ENCODE data around the gene ATP8B4.
A peak's percentile ranks its signal among the peaks of the same experiment; 100 is the strongest.
"Not testable (repeated sequence)": the region's sequence is repeated elsewhere in the genome, so short reads cannot be mapped to it uniquely, and the experiment has no call there.

The ATP8B4 gene

GRCh38 chr15:50009634-50010033 lies 109.4 kb downstream of the ATP8B4 start:
- no peak for DNase-seq (ENCODE audit: low read depth)

- DNase-seq (ENCODE audit: low read depth): peak; percentile 73
Observed at GRCh38 chr15:50003786-50004334, 115.2 kb downstream of the ATP8B4 start.

DNA sequence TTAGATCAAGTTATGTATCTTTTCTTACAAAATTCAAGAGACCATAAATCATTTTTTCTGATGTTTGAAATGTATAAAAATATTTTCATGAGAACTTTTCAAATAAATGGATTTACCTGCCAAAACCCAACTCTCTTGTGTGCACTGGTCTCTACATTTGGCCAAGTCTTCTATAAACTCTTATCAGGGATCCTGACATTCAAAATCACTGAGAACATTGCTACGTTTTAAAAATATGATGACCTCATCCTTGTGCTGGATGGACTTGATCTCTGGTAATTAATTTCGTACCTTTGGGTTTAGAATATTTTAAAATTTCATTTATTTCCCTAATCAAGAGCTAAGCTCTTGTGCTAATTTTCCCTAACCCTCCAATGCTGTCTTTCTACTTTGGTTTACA lies 127.4 kb downstream of the ATP8B4 start:
- DNase-seq (ENCODE audit: low read depth): no peak

DNA sequence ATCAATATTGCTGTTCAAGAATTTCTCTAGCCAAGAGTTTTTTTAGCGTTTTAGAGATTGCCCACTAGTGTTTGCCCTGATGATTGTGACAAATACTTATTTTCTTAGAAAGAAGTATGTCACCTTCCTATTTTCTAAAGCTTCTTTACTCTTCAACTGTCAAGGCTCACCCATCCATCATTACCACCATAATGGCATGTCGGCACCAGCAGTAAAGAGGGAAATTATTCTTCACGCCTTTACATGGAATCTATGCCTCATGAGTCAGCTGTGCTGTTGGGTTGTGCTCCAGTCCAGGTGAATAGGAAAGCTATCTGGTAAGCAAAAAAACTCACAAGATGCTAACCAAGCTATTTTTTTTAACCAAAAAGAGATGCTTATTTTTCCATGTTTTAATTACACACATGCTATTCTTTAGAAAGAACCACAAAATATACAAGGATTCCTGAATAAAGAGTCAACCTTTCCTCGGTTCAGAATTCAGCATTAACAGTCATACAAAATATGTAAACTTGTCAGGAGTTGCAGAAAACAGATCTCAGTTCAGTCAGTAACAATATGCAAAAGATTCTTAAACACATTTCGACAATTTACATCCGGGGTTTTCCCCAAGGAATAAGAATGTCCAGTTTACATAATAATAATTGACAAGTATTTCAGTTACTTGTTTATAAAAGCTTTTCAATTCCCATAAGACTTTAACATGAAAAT lies 128.0 kb downstream of the ATP8B4 start:
- DNase-seq (ENCODE audit: low read depth): no peak

DNA sequence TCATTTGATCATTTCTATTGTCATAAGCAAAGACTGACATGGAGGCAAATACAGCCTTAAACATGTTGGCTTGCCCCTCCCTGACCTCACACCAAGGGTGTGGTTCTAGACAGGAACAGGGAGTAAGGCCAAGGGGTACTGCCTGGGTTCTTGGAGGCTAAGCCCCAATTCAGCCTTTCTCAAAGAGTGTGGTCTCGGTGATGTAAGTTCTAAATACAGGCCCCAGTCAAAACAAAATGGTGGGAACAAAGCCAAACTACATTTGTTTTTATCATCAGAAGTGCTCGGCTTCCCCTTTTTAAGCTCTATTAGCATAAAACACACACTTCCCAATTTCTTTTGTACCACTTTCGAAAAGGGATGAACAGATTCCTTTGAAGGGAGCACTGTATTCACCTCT lies 129.5 kb downstream of the ATP8B4 start:
- DNase-seq (ENCODE audit: low read depth): no peak

DNA sequence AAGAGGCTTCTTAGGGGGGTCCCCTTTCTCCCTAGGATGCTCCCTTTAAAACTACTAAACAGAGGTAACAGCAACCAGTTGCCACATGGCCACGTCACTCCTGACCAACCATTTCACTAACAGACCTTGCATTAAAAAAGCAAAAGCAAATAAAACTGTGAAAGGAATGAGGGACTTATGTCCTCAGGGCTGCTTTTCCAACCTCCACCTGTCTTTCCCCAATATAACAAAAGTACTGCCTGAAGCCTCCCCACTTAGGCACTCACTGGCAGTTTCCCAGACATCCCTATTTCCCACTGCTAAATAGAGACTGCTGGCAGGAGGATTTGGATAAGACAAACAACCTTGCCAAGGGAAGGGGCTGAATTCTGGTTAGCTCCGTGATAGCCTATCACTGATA lies 130.3 kb downstream of the ATP8B4 start:
- DNase-seq (ENCODE audit: low read depth): no peak

- DNase-seq (ENCODE audit: low read depth): no peak
Observed at GRCh38 chr15:49987896-49988295, 131.1 kb downstream of the ATP8B4 start.

DNA sequence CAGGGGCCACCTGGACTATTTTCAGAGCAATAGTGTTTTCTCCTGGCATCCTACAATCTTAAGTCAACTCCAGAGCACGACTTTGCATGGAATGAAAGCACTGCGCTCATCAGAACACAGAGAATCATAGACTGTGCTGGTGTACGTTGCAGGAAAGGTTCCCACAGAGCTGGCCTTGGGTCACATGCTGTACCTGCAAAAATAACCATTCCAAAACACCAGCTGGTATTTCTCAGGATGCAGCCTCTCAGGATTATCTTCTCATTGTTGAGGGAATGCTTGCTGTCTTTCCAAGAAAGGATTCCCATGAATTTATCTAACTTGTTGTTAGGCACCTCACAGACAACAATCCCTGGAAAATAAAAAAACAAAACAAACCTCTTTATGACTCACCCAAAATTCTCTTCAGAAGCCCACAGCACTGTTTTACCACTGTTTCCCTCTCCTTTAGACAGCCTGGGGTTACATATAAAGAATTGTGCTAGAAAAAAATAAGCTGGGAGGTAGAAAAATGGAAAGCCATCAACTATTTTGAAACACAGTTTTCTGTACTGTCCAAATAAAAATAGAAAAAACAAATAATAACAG lies 131.7 kb downstream of the ATP8B4 start:
- DNase-seq (ENCODE audit: low read depth): no peak

- DNase-seq (ENCODE audit: low read depth): no peak
Observed at GRCh38 chr15:49986326-49986725, 132.7 kb downstream of the ATP8B4 start.

DNA sequence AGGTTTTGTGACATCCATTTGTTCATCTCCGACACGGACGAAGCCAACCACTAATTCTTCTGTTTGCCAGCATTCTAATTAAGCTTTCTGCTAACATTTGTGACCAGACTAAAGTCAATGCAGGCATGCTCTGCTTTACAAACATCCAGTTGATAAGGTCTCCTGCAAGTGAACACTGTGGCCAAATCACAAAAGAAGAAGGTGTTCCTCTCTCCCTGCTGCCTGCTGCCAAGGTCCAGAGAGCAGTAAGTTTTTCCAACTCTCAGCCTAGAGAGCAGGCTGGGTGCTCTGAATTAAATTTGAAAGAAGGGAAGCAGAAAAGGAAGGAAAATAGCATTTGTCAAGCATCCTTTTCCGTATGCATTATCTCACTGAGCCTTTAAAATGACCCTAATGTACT lies 133.6 kb downstream of the ATP8B4 start:
- no peak for DNase-seq (ENCODE audit: low read depth)

DNA sequence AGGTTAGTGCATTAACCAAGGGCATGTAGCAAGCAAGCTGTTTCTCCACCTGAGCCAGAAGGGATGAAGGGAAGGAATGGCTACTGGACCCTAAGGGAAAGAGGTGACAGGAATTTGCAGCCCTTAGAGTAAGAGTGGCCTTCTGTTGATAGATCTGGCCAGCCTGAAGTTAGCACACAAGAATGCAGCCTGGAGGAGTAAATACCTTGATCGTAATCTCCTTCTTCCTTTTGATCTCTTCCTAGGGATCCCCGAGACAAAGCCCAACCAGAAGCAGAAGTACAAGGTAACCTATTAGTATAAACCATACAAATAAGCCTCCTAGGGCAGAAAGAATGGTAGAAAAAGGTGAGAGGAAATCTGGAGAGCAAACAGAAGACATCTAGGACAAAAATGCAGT lies 134.6 kb downstream of the ATP8B4 start:
- no peak for DNase-seq (ENCODE audit: low read depth)

DNA sequence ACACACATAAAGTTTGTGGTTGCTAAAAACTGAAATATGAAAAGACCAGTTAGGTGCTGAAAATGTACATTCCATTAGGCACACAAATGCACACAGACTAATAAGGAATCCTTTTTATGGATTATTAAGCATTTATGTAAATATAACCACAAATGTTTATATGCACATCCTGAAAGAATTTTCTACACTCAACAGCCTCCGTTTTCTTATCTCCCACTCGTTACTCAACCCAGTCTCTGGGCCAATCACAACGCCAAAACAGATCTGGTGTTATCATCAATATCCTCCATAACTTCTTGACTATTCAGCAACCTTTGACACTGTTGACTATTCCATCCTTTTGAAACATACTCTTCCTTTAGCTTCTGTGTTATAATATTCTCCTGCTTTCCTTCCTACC lies 136.4 kb downstream of the ATP8B4 start:
- no peak for DNase-seq (ENCODE audit: low read depth)

DNA sequence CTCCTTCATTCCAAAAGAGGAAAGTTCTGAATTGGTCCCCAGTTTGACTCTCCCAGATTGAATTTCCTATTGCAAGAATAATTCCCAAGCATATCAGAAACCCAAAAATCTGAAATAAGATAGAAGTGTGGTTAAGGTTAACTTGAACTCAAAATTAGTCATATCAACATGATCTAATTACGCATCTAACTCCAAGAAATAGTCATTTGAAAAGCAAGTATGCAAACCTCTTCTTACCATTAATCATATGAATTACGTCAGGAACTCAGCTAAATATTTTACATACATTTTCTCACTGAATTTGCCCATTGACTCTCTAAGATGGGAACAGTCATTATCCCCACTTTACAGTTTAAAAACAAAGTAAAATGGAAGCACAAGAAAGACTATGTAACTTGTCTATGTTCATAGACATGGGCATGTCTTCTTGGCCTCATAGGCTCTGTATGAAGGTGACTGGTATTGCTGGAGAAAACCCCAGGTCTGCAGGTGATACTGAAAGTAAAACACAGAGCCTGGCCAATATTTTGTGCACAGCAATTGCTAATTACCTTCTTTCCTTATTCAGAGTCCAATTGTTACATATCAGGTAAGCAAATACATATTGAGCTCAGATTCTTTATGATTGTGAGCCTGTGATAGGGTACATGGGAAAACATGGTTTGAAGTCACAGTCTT lies 139.2 kb downstream of the ATP8B4 start:
- no peak for DNase-seq (ENCODE audit: low read depth)

GRCh38 chr15:49978121-49978520 lies 140.9 kb downstream of the ATP8B4 start:
- no peak for DNase-seq (ENCODE audit: low read depth)

DNA sequence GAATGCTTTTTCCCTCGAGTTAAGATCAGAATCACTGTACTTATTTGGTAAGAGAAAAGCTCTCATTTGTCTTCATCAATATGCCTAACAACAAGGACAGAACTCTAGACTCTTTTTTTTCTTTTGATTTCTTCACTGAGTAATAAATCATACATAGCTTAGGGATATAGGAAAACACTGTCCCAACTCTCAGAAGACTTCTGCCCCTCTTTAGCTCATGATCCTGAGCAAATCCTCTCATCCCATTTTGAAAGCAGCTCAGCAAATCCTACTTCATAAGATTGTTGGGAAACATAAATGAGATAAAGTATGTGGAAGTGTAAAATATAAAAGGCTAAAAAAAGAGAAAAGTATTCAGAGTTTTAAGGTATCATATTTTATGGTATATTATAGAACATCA lies 141.7 kb downstream of the ATP8B4 start:
- DNase-seq (ENCODE audit: low read depth): no peak

- DNase-seq (ENCODE audit: low read depth): no peak
Observed at GRCh38 chr15:49964551-49964950, 154.5 kb downstream of the ATP8B4 start.

DNA sequence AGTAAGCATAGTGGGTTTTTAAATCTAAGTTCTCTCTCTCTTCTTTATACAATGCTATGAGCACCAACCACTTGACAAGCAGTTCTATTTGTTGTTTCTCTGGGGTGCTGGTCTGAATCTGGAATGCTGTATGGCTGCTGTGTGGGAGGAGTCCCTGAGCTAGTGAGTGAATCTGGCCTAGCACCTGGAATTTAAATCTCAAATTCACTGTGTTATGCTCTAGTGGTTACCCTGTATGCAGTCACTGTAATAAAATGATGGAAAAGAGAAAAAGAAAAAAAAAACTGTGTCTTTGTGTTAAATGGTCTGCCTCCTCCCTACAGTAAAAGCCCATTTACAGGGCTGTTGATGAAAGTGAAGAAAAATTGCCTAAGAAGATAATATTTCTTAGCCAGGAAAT lies 155.0 kb downstream of the ATP8B4 start:
- no peak for DNase-seq (ENCODE audit: low read depth)

DNA sequence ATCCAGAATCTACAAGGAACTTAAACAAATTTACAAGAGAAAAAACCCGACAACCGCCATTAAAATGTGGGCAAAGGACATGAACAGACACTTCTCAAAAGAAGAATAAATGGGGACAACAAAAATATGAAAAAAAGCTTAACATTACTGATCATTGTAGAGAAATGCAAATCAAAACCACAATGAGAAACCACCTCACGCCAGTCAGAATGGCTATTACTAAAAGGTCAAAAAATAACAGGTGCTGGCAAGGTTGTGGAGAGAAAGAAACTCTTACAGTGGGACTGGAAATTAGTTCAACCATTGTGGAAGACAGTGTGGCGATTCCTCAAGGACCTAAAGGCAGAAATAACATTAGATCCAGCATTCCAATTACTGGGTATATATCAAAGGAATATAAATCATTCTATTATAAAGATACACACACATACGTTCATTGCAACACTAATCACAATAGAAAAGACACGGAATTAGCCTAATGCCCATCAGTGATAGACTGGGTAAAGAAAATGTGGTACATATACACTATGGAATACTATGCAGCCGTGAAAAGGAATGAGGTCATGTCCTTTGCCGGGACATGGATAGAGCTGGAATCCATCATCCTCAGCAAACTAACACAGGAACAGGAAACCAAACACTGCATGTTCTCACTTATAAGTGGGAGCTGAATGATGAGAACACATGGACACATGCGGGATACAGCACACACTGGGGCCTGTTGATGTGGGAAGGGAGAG lies 155.8 kb downstream of the ATP8B4 start:
- not testable (repeated sequence) for DNase-seq (ENCODE audit: low read depth)

GRCh38 chr15:49962044-49962602 lies 156.9 kb downstream of the ATP8B4 start:
- no peak for DNase-seq (ENCODE audit: low read depth)

GRCh38 chr15:49953421-49953820 lies 165.6 kb downstream of the ATP8B4 start:
- no peak for DNase-seq (ENCODE audit: low read depth)

DNA sequence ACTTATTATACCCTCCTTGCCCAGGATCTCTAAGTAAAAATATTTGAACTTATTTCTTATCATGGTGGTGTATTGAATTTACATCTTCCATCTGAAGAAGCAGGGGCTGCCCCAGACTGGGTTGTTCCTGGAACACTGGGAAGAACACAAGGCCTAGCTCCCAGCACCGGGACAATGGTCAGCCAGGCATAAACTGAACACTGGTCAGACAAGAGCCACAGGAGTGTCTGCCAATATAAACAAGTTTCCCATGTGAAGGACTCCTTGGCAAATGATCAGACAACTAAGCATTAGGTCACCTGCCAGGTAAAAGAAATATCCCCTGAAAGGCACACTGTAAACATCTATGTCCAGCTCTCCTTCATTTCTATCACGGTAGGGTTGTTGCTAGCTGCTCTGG lies 172.4 kb downstream of the ATP8B4 start:
- no peak for DNase-seq (ENCODE audit: low read depth)

GRCh38 chr15:49934487-49934886 lies 184.5 kb downstream of the ATP8B4 start:
- no peak for DNase-seq (ENCODE audit: low read depth)
